Measurements from ENCODE around the gene ASPM. TPM values are rescaled to one million over a fixed set of nuclear protein-coding genes. Genes with fewer than 3 reads are reported as not detected.

Gene ASPM
- total RNA-seq, 1 donor from 2014 or later: 146 TPM

DNA sequence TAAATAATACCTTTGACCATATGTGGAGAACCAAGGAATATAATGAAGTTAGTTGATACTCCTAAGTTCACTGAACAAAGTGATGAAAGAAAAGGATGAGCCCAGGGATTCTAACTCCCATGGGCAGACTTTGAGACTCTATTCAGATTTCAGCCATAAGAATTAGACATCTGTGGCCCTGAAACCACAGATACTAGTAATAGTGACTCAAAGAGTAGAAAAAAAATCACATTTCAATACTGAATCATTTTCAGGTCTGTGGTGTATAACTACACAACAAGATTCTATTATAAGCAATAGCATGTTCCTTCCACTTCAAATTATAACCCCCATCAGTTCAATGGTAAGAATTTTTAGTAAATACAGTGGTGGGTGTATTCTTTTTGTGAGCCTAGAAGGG is 63.0 kb downstream of the ASPM start:
- peaks cover 36% of the 10 kb centered on the region for H3K9me3 Mint-ChIP-seq
- H3K27me3 Mint-ChIP-seq (ENCODE audit: insufficient read depth, low read depth): no peaks in the 10 kb centered on the region
- no peaks in the 10 kb centered on the region for H4K20me1 ChIP-seq (ENCODE audit: low read depth)

GRCh38 chr1:197081117-197081753 is 65.2 kb downstream of the ASPM start:
- H3K4me2 ChIP-seq: no peak overlapping the region
- H3K4me1 Mint-ChIP-seq: no peaks in the 10 kb centered on the region
- DNase-seq (ENCODE audit: low spot score): no peak
- H3K4me1 ChIP-seq: no peaks in the 10 kb centered on the region
- H2AFZ ChIP-seq (replicated peaks): no peak overlapping the region
- H3K4me3 Mint-ChIP-seq: no peak overlapping the region
- no peaks in the 10 kb centered on the region for H3K9me3 ChIP-seq (ENCODE audit: low read depth)
- H3F3A ChIP-seq (ENCODE audit: low read depth): no peaks in the 10 kb centered on the region
- no peaks in the 10 kb centered on the region for H3K27me3 ChIP-seq
- no peak overlapping the region for H3K4me3 ChIP-seq
- H3K27me3 Mint-ChIP-seq (ENCODE audit: insufficient read depth, low read depth): no peaks in the 10 kb centered on the region
- no peak for TF ChIP-seq EZH2phosphoT487 (IDR thresholded peaks at IDR 0.05)
- no peaks in the 10 kb centered on the region for H3K79me2 ChIP-seq (ENCODE audit: low read depth)
- peaks cover 44% of the 10 kb centered on the region for H3K36me3 ChIP-seq
- H3K9ac ChIP-seq: no peak overlapping the region
- H3K27ac Mint-ChIP-seq: no peak overlapping the region
- peaks cover 56% of the 10 kb centered on the region for H3K36me3 Mint-ChIP-seq
- no peak overlapping the region for H3K27ac ChIP-seq
- no peaks in the 10 kb centered on the region for H4K20me1 ChIP-seq (ENCODE audit: low read depth)
- H3K9me3 Mint-ChIP-seq: peaks cover 36% of the 10 kb centered on the region

More for the DNA sequence above, 63.0 kb downstream of the ASPM start:
- TF ChIP-seq EZH2 (IDR thresholded peaks at IDR 0.05) (no peak), CTCF (IDR thresholded peaks at IDR 0.05) (no peak), EZH2phosphoT487 (IDR thresholded peaks at IDR 0.05) (no peak)
- Histone ChIP-seq H3K4me2 (no peak overlapping the region), H3F3A (ENCODE audit: low read depth) (no peaks in the 10 kb centered on the region), H3K4me3 (no peak overlapping the region), H3K79me2 (ENCODE audit: low read depth) (no peaks in the 10 kb centered on the region), H2AFZ (replicated peaks) (no peak overlapping the region), H3K9ac (no peak overlapping the region), H3K36me3 (peaks cover 65% of the 10 kb centered on the region), H3K27me3 (no peaks in the 10 kb centered on the region), H3K4me1 (no peaks in the 10 kb centered on the region), H3K9me3 (ENCODE audit: low read depth) (no peaks in the 10 kb centered on the region), H3K27ac (no peak overlapping the region)
- DNase-seq (ENCODE audit: low spot score): no peak
- H3K4me3 Mint-ChIP-seq: no peak overlapping the region
- H3K27ac Mint-ChIP-seq: no peak overlapping the region
- H3K36me3 Mint-ChIP-seq: peaks cover 70% of the 10 kb centered on the region
- H3K4me1 Mint-ChIP-seq: no peaks in the 10 kb centered on the region

DNA sequence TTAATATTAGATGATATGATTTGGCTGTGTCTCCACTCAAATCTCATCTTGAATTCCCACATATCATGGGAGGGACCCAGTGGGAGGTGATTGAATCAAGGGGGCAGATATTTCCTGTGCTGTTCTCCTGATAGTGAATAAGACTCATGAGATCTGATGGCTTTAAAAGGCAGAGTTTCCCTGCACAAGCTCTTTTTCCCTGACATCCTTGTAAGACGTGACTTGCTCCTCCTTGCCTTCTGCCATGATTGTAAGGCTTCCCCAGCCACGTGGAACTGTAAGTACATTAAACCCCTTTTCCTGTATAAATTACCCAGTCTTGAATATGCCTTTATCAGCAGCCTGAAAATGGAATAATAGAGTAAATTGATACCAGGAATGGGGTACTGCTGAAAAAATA is 66.1 kb downstream of the ASPM start:
- Histone ChIP-seq H3K4me1 (no peaks in the 10 kb centered on the region), H4K20me1 (ENCODE audit: low read depth) (no peaks in the 10 kb centered on the region), H3K27me3 (no peaks in the 10 kb centered on the region), H3F3A (ENCODE audit: low read depth) (no peaks in the 10 kb centered on the region), H2AFZ (replicated peaks) (no peak overlapping the region), H3K9me3 (ENCODE audit: low read depth) (no peaks in the 10 kb centered on the region), H3K27ac (no peak overlapping the region), H3K36me3 (peaks cover 35% of the 10 kb centered on the region), H3K4me2 (no peak overlapping the region), H3K4me3 (no peak overlapping the region), H3K79me2 (ENCODE audit: low read depth) (no peaks in the 10 kb centered on the region), H3K9ac (no peak overlapping the region)
- Mint-ChIP-seq H3K4me1 (no peaks in the 10 kb centered on the region), H3K27ac (no peak overlapping the region), H3K4me3 (no peak overlapping the region), H3K27me3 (ENCODE audit: insufficient read depth, low read depth) (no peaks in the 10 kb centered on the region), H3K9me3 (peaks cover 36% of the 10 kb centered on the region), H3K36me3 (peaks cover 49% of the 10 kb centered on the region)
- DNase-seq (ENCODE audit: low spot score): no peak
- no peak for TF ChIP-seq EZH2 (IDR thresholded peaks at IDR 0.05)
- TF ChIP-seq EZH2phosphoT487 (IDR thresholded peaks at IDR 0.05): no peak
- TF ChIP-seq CTCF (IDR thresholded peaks at IDR 0.05): no peak

DNA sequence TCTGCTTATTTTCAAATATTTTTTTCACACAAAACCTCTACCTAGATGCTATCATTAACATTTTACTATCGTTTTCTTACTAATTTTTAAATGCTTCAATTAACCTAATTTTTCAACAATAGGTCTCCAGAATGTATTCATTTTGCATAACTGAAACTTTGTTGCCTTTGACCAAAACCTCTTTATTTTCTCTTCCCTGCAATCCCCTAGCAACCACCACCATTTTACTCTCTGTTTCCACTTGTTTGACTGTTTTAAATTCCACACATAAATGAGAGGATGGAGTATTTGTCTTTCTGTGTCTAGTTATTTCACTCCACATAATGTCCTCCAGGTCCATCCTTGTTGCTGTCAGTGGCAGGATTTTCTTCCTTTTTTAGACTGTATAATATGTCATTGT is 69.9 kb downstream of the ASPM start:
- Histone ChIP-seq H3K9me3 (ENCODE audit: low read depth) (no peaks in the 10 kb centered on the region), H3K27ac (no peak overlapping the region), H3K36me3 (no peaks in the 10 kb centered on the region), H3F3A (ENCODE audit: low read depth) (no peaks in the 10 kb centered on the region), H2AFZ (replicated peaks) (no peak overlapping the region), H3K79me2 (ENCODE audit: low read depth) (no peaks in the 10 kb centered on the region), H3K4me1 (no peaks in the 10 kb centered on the region), H3K27me3 (no peaks in the 10 kb centered on the region), H3K9ac (no peak overlapping the region), H3K4me3 (no peak overlapping the region), H4K20me1 (ENCODE audit: low read depth) (no peaks in the 10 kb centered on the region), H3K4me2 (no peak overlapping the region)
- Mint-ChIP-seq H3K27me3 (ENCODE audit: insufficient read depth, low read depth) (no peaks in the 10 kb centered on the region), H3K27ac (no peak overlapping the region), H3K36me3 (peaks cover 13% of the 10 kb centered on the region), H3K4me1 (no peaks in the 10 kb centered on the region), H3K9me3 (peaks cover 17% of the 10 kb centered on the region), H3K4me3 (no peak overlapping the region)
- no peak for TF ChIP-seq EZH2 (IDR thresholded peaks at IDR 0.05)
- no peak for TF ChIP-seq EZH2phosphoT487 (IDR thresholded peaks at IDR 0.05)
- TF ChIP-seq CTCF (IDR thresholded peaks at IDR 0.05): no peak
- DNase-seq (ENCODE audit: low spot score): no peak
